Stimulated activated CD8-positive, alpha-beta memory T cell treated with anti-CD3 and anti-CD28 coated beads, Interleukin-4, amount 100 ng/mL, for 4 hours (primary cell): ENCODE data around the gene ITPR3.
A peak's percentile ranks its signal among the peaks of the same experiment; 100 is the strongest.

Source experiments
- DNase-seq, 2 donors: peaks; one replicate each; pipeline ENCODE4 v3.0.0-alpha.2; 2020; ENCODE audit warnings: low read depth in 2 of 2, low spot score in 1 of 2

Gene ITPR3

GRCh38 chr6:33664506-33665057 lies 43.5 kb downstream of the ITPR3 start:
- DNase-seq, result no peak

GRCh38 chr6:33665957-33666356 lies 44.8 kb downstream of the ITPR3 start:
- no peak for DNase-seq

GRCh38 chr6:33667072-33667471 lies 46.0 kb downstream of the ITPR3 start:
- no peak for DNase-seq

- DNase-seq, result no peak
Measured at GRCh38 chr6:33667776-33668175, 46.7 kb downstream of the ITPR3 start.

GRCh38 chr6:33668328-33668727 lies 47.2 kb downstream of the ITPR3 start:
- DNase-seq, result no peak

- DNase-seq, result no peak
Measured at GRCh38 chr6:33668914-33669313, 47.8 kb downstream of the ITPR3 start.

- no peak for DNase-seq
Measured at GRCh38 chr6:33670086-33670660, 49.1 kb downstream of the ITPR3 start.

- no peak for DNase-seq
Measured at GRCh38 chr6:33670971-33671743, 50.0 kb downstream of the ITPR3 start.

GRCh38 chr6:33671744-33672072 lies 50.6 kb downstream of the ITPR3 start:
- no peak for DNase-seq

- DNase-seq, result no peak
Measured at GRCh38 chr6:33672808-33673207, 51.7 kb downstream of the ITPR3 start.

- DNase-seq, result no peak
Measured at GRCh38 chr6:33673851-33674250, 52.7 kb downstream of the ITPR3 start.

GRCh38 chr6:33675968-33676367 lies 54.8 kb downstream of the ITPR3 start:
- DNase-seq, result no peak

- DNase-seq, result no peak
Measured at GRCh38 chr6:33676416-33677142, 55.5 kb downstream of the ITPR3 start.

- DNase-seq, result no peak
Measured at GRCh38 chr6:33677143-33677660, 56.1 kb downstream of the ITPR3 start.

- no peak for DNase-seq
Measured at GRCh38 chr6:33677689-33678088, 56.6 kb downstream of the ITPR3 start.

- no peak for DNase-seq
Measured at GRCh38 chr6:33678233-33678931, 57.3 kb downstream of the ITPR3 start.

GRCh38 chr6:33678932-33679490 lies 57.9 kb downstream of the ITPR3 start:
- no peak for DNase-seq

GRCh38 chr6:33679761-33680160 lies 58.6 kb downstream of the ITPR3 start:
- DNase-seq, result no peak

GRCh38 chr6:33682341-33682740 lies 61.2 kb downstream of the ITPR3 start:
- no peak for DNase-seq

GRCh38 chr6:33683051-33683571 lies 62.0 kb downstream of the ITPR3 start:
- DNase-seq, result peak; percentile 25 to 33
